AG04449 (cell line): ENCODE results near the gene EN2.

Experiments
- CTCF ChIA-PET: fragments of 350-600 bp; formaldehyde crosslinking; extraction: SDS; loops from one replicate; lab custom pipeline; 2021; ENCODE audit warnings: antibody characterized with exemption; lab: Yijun Ruan, JAX
- POLR2A ChIA-PET: fragments of 400-600, 350-600 bp; formaldehyde crosslinking; extraction: SDS; loops from one replicate; lab custom pipeline; 2020; ENCODE audit warnings: antibody characterized with exemption, inconsistent platforms; lab: Yijun Ruan, JAX
- DNase-seq: peaks from one replicate; pipeline ENCODE4 v3.0.0-alpha.2; 2010; ENCODE audit warnings: low read depth, low spot score
- H3K4me3 ChIP-seq: 2 replicates; pipeline ENCODE4 v1.5.1; 2011; ENCODE audit warnings: low read depth, mild to moderate bottlenecking, control low read depth, low read length
- TF ChIP-seq, protein P1 (sequence below): IDR thresholded peaks from one replicate; pipeline ENCODE4 v1.5.1; 2011; ENCODE audit warnings: mild to moderate bottlenecking, moderate library complexity, low read length, control low read depth, inconsistent platforms; ENCODE audit not compliant: insufficient read depth; ENCODE audit errors: missing control alignments

EN2 gene

DNA sequence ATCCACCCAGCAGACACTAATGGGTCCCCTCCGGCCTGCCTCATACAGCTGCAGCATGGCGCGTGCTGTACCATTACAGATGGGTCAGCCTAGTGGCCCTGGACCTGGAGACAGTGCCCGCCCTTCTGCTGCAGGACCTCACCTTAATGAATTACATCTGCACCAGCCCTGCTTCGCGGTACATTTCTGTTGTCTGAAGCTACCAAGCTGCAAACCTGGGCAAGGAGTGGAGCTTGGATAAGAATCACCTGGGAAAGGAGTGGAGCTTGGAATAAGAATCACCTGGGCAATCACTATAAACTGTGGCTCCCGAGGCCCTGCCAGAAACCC, 33.0 kb upstream of the EN2 start:
- POLR2A ChIA-PET, result no interaction called here
- no peak for DNase-seq
- TF ChIP-seq, protein P1, sequence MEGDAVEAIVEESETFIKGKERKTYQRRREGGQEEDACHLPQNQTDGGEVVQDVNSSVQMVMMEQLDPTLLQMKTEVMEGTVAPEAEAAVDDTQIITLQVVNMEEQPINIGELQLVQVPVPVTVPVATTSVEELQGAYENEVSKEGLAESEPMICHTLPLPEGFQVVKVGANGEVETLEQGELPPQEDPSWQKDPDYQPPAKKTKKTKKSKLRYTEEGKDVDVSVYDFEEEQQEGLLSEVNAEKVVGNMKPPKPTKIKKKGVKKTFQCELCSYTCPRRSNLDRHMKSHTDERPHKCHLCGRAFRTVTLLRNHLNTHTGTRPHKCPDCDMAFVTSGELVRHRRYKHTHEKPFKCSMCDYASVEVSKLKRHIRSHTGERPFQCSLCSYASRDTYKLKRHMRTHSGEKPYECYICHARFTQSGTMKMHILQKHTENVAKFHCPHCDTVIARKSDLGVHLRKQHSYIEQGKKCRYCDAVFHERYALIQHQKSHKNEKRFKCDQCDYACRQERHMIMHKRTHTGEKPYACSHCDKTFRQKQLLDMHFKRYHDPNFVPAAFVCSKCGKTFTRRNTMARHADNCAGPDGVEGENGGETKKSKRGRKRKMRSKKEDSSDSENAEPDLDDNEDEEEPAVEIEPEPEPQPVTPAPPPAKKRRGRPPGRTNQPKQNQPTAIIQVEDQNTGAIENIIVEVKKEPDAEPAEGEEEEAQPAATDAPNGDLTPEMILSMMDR, result no peak
- no peak overlapping the region for H3K4me3 ChIP-seq
- CTCF ChIA-PET, result no interaction called here

GRCh38 chr7:155425887-155426286, 32.0 kb upstream of the EN2 start:
- POLR2A ChIA-PET, result no interaction called here
- H3K4me3 ChIP-seq, result no peak overlapping the region
- TF ChIP-seq, protein P1, result no peak
- DNase-seq, result no peak
- CTCF ChIA-PET, result no interaction called here

DNA sequence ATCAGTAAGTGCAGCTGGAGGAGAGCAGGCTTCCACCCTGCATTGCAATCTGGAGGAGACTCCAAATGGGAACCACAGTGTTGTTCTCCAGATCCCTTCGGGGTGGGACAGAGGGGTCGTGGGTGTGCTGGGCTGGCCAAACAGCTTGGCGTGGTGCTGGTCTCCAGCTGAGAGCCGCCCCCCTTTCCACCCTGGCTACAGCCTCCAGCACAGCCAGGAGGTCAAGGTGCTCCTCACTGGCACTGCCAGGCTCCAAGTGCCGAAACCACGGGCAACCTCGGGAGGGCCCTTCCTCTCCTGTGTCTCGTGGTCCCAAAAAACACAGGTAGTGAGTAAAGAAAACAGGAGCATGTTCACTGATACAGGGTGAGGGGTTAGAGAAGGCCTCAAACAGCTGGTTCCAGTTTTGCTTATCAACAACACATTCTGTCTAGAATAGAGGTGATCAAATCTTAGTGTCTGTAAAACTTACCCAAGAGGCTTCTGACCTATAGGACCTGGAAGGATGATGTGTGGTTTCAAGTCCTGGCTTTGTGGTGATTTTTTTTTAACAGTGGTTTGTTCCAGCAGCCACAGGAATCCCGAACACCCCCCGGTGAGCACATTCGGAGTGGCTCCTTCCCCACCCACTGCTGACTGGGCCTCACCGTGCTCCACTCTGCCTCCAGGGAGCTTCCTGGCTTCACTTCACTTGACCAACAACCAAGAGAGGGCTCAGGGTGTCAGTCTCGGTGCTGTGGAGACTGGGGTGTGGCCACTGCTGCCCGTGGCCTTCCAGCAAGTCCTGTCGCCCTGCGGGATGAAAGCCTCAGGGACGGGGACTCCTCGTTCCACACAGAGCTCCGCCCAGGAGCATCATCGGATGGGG, 31.2 kb upstream of the EN2 start:
- no peak for DNase-seq
- TF ChIP-seq, protein P1, result no peak
- POLR2A ChIA-PET, result no interaction called here
- CTCF ChIA-PET, result no interaction called here
- H3K4me3 ChIP-seq, result no peak overlapping the region

DNA sequence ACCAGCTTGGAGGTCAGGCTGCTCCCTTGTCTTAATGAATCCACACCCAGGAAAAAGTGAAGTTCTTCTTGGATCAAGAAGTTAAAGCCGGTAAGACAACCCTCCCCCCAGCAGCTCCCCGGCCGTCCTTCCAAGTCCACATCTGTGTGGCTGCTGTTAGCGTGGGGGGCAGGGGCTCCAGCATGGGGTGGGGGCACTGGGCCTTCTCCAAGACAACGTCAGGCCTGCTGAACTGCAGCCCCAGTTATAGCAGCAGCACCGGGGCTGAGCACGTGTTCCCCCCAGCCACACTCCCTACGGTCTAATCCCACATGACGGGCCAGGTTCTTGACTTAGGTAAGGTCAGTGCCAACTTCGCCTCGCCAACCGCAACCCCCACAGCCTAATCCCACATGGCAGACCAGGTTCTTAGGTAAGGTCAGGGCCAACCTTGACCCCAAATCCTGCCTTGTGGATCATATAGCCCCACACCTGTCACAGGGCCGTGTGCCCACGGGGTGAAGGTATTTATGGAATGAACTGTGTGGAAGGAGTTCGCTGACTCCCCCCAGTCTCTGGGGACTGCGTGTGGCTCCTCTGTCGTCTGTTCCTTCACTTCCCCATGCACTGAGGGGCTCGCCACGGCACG, 30.4 kb upstream of the EN2 start:
- CTCF ChIA-PET, result no interaction called here
- no peak for DNase-seq
- no peak overlapping the region for H3K4me3 ChIP-seq
- TF ChIP-seq, protein P1, result no peak
- POLR2A ChIA-PET, result no interaction called here

DNA sequence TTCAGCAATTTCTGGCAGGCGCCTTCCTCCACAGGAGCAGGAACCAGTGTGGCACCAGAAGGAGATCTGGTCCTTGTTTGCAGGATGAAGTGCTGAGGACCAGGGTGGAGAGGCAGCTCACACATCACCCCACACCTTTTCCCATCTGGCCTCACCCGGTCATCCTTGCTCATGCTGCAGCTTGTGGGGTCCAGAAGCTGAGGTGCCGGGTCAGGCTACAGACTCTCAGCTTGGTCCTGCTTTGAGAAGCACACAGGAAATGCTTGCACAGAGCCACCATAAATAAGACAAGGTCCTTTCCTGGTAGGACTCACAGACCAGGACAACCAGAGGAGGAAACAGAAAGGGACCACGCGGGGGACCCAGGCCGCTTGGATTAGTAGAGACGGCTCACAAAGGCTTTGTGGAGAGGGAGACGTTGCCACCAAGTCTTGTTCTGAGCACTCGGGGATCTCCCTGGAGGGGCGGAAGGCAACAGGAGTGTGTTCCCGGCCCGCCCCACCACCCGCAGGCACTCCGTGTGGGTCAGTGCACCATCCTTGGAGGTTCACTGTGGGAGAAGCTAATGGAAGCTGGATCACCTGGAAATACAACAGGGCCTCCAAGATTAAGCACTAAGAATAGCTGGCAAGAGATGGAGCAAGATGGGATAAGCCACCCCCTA, 29.6 kb upstream of the EN2 start:
- ChIA-PET CTCF (no interaction called here), POLR2A (no interaction called here)
- H3K4me3 ChIP-seq, result no peak overlapping the region
- TF ChIP-seq, protein P1, result no peak
- DNase-seq, result no peak

DNA sequence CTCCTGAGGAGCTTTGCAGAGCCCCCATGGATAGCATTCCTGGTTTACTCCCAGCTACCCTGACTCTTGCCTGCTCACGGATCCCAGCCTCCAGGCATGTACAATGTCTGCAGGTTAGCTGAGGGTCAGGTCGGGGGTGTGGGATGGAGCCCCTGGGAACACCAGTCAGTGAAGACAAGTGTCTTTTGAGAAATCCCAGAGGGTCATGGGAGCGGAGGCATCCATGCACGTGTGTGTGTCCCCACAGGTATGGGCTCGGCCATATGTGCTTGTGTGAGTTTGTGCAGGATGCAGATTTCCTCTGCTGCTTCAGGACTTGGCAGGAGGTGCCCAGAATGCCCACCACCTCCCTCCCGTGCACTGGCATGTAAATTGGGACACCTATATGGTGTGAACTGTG, 28.3 kb upstream of the EN2 start:
- no peak overlapping the region for H3K4me3 ChIP-seq
- ChIA-PET CTCF (no interaction called here), POLR2A (no interaction called here)
- DNase-seq, result no peak
- TF ChIP-seq, protein P1, result no peak
